ENCODE measurements around the gene CDH23. TPM values are rescaled to one million over a fixed set of nuclear protein-coding genes. Genes with fewer than 3 reads are reported as not detected.
A peak's percentile ranks its signal among the peaks of the same experiment; 100 is the strongest.

The CDH23 gene
- total RNA-seq, 1 donor from 2014 or later = 20.9 TPM

- DNase-seq (ENCODE audit: low spot score) (no peak), ATAC-seq (no peak)
Observed at GRCh38 chr10:71761541-71762113, 364.9 kb downstream of the CDH23 start.

- no peak for ATAC-seq
- DNase-seq (ENCODE audit: low spot score) = no peak
Observed at GRCh38 chr10:71762324-71762723, 365.6 kb downstream of the CDH23 start.

DNA sequence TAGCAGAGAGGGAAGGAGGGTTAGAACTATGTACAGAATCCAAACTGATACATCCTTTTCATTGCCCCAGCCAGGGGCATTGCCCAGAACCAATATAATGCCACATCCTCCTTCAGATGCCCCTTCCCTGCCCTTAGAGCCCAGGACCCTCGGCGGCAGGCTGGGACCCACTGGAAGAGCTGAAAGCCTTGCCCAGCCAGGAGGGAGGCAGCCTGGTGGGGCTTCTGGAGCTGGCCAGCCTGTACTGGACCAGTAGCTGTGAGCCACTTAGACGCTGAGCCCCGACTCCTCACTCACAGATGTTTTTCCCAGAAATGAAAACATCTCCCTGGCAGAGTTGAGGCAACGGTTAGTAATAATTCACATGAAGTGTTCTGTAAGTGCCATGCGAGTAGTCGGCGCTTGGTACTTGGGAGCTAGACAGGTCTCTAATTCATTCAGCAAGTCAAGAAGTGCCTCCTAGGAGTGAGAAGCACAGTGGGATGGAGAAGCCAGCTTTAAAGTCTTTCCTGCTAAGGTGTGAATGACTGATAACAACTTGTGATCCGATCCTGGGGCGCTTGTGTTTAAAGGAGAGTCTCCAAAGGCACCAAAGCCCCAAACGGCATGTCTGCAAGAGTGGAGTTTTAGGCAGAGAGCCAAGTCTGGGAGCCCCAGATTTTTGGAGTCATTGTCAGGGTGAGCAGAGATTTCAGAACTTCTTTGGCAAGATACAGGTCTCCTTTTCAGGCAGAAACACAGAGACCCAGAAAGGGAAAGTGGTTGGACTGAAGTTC, 366.8 kb downstream of the CDH23 start:
- ATAC-seq (no peak), DNase-seq (ENCODE audit: low spot score) (no peak)

- no peak for DNase-seq (ENCODE audit: low spot score)
- ATAC-seq = no peak
Observed at GRCh38 chr10:71765176-71765904, 368.6 kb downstream of the CDH23 start.

GRCh38 chr10:71765906-71766716, 369.4 kb downstream of the CDH23 start:
- no peak for DNase-seq (ENCODE audit: low spot score)
- ATAC-seq = no peak

DNA sequence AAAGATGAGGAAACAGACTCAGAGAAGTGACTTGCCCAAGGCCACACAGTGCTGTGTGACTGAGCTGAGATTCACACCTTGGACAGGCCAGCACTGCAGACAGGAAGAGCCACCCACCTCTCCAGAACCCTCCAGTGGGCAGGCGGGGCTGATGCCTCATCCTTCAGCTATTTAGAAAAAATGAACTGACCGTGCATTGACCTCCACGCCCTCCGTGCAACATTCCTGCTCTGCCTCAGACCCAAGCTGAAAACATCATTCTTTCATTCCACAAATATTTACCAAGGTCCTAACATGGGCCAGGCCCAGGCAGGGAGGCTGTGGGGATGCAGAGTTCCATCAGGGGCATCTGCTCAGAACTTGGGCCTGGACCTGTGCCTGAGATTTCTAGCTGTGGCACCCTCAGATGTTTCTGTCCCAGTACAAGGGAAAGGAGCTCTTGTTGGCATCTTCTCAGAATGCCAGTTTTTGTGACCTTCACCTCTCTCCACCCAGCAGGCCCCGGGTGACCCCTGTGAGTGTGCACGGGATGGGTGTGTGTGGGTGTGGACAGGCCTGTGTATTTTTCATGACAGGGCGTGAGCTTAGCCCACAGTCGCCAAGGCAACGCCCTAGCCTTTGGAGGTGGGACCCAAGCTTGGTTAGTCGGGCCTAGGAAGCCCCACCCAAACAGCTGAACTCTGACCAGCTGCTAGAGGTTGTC, 370.1 kb downstream of the CDH23 start:
- no peak for DNase-seq (ENCODE audit: low spot score)
- ATAC-seq = peak; percentile 64

GRCh38 chr10:71767420-71768035, 370.8 kb downstream of the CDH23 start:
- ATAC-seq (peak; percentile 33), DNase-seq (ENCODE audit: low spot score) (no peak)

DNA sequence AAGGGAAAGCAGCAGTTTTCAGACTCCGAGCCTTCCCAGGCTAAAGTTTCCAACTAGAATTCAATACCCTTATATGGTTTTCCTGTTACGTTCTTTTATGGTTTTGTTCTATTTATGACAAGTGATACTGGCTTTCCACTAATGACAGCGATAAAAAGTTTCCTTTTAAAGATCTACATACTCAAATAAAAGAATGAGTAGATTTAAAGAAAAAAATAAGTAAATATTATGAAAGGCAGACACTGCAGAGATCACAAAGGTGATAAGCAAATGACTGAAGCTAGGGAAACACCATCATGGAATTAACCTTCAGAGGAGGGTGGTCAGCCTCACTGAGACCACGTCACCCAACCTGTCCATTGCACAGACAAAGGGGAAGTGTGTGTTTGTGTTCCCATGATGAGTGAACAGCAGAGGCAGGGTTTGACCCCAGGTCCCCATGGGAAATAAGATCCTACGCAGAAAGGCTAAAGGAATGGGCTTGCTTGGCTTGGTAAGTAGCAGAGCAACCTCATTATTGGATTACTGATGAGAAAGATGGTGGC, 372.6 kb downstream of the CDH23 start:
- ATAC-seq (no peak), DNase-seq (ENCODE audit: low spot score) (no peak)

DNA sequence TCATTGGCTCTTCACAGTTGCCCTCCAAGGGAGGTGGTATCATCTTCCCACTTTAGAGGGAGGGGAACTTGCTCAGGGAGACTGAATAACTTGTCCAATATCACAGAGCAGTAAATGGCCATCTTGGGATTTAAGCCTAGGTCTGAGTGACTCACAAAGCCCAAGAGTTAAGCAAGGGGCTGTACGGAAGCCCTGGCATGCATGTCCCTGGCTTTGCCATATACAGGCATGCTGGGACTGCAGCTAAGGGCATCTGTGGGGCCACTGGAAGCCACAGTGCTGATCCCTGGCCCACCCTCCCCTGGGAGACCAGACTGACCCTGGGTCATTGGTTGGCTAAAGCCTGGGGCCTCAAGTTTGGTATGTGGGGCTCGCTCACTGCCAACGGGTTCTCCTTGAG, 373.5 kb downstream of the CDH23 start:
- no peak for DNase-seq (ENCODE audit: low spot score)

DNA sequence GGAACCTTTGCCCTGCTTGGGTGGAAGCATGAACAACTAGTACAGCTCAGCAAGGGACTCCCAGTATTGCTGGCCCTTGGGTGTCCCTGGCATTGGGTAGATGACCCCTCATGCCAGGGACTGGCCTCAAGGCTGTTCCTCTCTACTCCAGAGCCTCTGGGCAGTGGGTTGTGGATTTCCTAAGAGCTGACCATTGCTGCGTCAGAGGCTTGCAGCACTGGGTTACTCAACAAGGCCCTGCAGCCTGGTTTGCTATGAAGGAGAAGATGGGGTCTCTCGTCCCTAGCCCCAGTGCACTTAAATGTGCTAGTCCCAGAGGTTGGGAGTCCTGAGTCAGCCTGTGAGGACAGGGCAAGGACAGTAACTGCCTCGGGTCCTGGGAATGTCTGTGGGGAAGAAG, 374.1 kb downstream of the CDH23 start:
- DNase-seq (ENCODE audit: low spot score) = no peak
- no peak for ATAC-seq

More for the DNA sequence above, 373.5 kb downstream of the CDH23 start:
- no peak for ATAC-seq

DNA sequence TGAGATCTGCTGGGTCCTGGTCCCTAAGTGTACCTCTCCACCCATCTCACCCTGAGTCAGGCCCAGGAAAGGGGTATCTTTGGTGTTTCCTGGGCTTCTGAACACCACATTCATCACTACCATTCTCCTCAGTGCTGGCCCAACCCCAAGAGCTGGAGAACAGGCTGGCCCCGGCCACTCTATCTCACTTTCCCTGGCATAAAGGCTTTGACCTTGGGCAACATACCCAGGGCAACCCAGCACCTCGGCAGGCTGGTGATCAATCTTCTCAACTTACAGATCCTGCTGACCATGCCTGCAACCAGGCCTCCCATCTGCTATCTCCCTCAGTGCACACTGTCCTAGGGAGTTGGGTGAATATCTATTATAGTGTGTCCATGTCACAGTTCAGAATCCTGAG, 374.5 kb downstream of the CDH23 start:
- no peak for DNase-seq (ENCODE audit: low spot score)

DNA sequence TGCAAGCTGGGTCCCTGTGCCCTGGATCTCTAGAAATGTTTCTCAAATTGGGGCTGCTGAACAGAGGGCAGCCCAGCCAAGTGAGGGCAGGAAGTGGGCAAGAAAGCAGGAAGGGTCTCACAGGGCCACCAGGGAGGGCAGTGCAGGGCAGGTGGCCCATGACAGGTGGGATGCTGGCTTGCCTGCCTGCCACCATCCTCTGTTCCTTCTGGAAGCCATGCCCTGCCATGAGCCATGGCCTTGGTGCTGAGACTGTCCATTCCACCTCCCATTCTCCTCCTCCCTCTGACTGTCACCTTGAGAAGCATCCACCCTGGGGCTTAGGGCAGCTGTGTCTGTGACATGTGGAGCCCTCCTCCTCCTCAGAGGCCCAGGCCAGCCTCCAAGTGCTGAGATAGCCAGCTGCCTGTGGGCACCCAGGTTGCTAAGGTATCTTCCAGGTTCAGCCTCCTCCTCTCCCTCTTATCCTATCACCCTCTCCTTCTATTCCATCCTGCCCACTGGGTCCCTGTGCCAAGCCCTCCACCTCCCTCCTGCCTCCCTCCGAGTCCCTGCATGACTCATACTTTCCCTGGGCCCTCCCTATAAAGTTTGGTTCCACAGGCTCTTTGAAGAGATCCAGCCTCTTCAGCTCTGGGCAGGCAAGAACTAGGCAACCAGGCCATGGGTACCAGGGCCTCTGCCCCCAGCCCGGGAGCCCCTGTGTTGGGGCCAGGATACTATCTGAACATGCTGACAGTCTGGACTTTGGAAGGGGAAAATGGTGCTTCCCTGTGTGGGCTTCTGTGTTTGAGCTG, 375.3 kb downstream of the CDH23 start:
- no peak for DNase-seq (ENCODE audit: low spot score)
- ATAC-seq = no peak

More for the DNA sequence above, 374.5 kb downstream of the CDH23 start:
- ATAC-seq = no peak

DNA sequence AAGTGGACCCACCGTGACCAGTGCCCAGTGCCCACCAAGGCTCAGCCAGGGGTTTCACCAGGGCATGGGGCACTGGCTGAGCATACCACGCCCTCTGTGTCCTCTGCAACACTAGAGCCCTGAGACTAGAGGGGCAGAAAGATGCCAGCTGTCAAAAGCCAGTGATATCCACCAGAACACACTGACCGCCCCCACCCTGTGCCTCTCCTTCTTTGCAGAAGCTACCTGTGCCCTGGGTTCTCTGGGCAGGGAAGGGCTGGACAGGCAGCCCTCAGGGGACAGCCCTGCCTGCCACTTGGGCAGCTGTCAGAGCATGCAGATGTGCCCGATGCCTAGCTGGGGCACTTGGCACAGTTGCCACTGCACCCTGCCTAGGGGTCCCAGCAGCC, 376.1 kb downstream of the CDH23 start:
- ATAC-seq = peak; percentile 8

GRCh38 chr10:71773221-71773971, 376.7 kb downstream of the CDH23 start, which contains the start of gene VSIR:
VSIR (minus strand) TSS chr10:71773520; CDS start chr10:71773439, 81 bp downstream.
- DNase-seq (ENCODE audit: low spot score) (peak; percentile 80), ATAC-seq (peak; percentile 87)

More for the DNA sequence above, 376.1 kb downstream of the CDH23 start:
- no peak for DNase-seq (ENCODE audit: low spot score)

- no peak for DNase-seq (ENCODE audit: low spot score)
Observed at GRCh38 chr10:71774916-71775702, 378.4 kb downstream of the CDH23 start.

GRCh38 chr10:71776481-71776925, 379.8 kb downstream of the CDH23 start:
- ATAC-seq (no peak), DNase-seq (ENCODE audit: low spot score) (no peak)

More at GRCh38 chr10:71774916-71775702, 378.4 kb downstream of the CDH23 start:
- ATAC-seq = no peak

All from left lobe of liver (tissue), 2 donors.